ENCODE measurements around the gene UBB. TPM values are rescaled to one million over a fixed set of nuclear protein-coding genes. Genes with fewer than 3 reads are reported as not detected.

The UBB gene
- 1,401 and 2,051 TPM in 2 replicates for total RNA-seq

GRCh38 chr17:16380640-16381495 is at the start of gene UBB:
TSS of gene UBB (plus strand) at chr17:16381091. CDS start at chr17:16381908, 817 bp downstream.

GRCh38 chr17:16353317-16354174 is 27.3 kb upstream of the UBB start, which contains the start of gene CENPV:
TSS of gene CENPV (minus strand) at chr17:16353469. CDS start at chr17:16353436, 33 bp downstream.

GRCh38 chr17:16415031-16415924 is 34.4 kb downstream of the UBB start, which contains the start of gene TRPV2:
TSS of gene TRPV2 (plus strand) at chr17:16415571. CDS start at chr17:16417669, 2,098 bp downstream.

Other genes with a start within 250 kb of the UBB start
- gene NCOR1, start 165.6 kb upstream of the UBB start, total RNA-seq, result 58.8 and 110 TPM in 2 replicates
- 17.5 and 21.4 TPM in 2 replicates for gene PIGL, start 163.9 kb upstream of the UBB start, total RNA-seq
- gene CENPV, start 27.6 kb upstream of the UBB start, total RNA-seq, result 28.8 and 29.8 TPM in 2 replicates
- 49.9 and 70.0 TPM in 2 replicates for gene TRPV2, start 34.5 kb downstream of the UBB start, total RNA-seq
- gene LRRC75A, start 111.1 kb downstream of the UBB start, total RNA-seq, result 0.83 and 1.2 TPM in 2 replicates
- gene ZNF287, start 188.1 kb downstream of the UBB start, total RNA-seq, result 5.3 and 5.6 TPM in 2 replicates

All from smooth muscle cell of the umbilical artery (primary cell).